HG03460 (cell line): ENCODE results near the gene CCDC57.

Source experiments
- ATAC-seq: cut with Tn5 transposase; IDR thresholded peaks from one replicate; pipeline ENCODE4 v1.9.1; 2021; ENCODE audit not compliant: unreplicated experiment

The CCDC57 gene

DNA sequence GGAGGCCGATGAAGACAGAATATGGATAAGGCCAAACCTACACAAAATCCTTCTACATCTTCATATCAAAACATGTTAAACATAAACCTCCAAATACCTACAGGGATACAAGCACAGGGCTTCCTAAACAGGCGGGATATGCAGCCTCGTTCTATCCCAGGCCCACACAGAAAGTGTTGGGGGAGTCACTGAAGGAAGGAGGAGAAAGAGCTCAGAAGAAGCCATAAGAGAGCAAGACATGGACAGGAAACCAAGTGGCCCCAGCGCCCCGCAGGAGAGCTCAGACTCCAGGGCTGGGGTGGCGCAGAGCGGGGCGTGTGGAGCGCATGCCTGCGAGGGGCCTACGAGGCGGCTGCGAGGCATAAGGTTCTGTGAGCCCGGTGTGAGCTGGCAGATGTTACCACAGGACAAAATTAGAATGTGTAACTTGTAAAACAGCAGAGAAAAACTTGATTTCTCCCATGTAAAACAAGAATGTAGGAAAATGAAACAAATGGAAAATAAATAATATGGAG, 103.6 kb downstream of the CCDC57 start:
- ATAC-seq, result no peak

DNA sequence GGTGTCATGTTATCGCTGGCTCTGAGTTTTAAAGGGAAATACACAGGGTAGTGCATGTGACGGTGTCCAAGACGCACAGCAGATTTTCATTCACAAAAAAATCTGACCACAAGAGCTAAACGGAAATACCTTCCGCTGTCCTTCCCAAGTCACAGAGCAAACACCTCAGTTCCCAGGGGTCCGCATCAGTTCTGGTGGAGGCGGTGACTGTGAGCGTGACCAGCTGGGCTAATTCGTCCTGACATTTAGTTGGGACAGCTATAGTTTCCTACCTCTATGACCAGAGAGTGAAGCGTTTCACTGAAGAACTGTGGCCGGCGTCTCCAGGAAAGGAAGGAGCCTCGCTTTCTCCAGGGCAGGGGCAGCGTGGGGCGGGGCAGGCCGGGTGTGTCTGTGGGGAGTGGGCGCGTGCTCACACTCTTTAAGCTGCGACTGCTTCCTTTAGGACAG, 104.1 kb downstream of the CCDC57 start:
- no peak for ATAC-seq

DNA sequence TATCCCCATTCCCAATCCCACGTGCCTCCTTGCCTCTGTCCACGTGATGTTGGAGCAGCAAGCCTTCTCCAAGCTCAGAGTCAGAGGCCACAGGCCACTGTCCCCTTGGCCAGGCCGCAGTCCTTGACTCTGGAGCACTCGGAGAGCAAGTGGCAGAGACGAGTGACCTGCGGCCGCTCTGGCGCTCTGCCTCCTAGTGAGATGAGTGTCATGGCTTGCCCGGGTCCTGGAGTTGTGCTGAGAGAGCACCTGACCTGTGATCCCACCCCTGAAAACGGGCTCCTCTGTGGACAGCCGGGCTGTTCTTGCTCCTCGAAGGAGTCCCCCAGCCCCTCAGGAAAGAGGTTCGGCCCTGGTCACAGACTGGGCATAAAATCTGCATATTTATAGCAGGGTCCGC, 104.6 kb downstream of the CCDC57 start:
- no peak for ATAC-seq

DNA sequence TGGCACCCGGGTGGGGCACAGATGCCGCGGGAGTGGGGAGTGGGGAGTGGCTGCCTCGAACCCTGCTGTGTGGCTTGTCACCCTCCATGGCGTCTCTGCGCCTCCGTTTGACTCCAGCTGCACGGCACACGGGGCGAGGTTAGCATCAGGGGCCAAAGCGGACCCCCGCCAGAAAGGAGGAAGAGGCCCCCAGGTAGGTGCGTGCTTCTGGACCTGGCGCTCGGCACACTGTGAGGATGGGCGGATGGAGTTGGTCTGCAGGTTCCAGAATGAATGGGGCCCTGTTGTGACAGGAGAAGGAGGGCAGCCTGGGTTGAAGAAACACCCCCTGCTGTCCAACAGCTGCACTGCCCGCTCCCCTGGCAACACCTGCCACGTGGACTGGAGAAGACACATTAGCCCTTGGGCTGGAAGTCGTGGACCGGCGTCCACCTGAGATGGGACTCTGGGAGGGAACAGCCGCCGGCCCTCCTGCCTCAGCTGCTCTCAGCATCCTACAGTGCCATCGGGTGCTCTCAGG, 105.2 kb downstream of the CCDC57 start:
- ATAC-seq, result no peak

DNA sequence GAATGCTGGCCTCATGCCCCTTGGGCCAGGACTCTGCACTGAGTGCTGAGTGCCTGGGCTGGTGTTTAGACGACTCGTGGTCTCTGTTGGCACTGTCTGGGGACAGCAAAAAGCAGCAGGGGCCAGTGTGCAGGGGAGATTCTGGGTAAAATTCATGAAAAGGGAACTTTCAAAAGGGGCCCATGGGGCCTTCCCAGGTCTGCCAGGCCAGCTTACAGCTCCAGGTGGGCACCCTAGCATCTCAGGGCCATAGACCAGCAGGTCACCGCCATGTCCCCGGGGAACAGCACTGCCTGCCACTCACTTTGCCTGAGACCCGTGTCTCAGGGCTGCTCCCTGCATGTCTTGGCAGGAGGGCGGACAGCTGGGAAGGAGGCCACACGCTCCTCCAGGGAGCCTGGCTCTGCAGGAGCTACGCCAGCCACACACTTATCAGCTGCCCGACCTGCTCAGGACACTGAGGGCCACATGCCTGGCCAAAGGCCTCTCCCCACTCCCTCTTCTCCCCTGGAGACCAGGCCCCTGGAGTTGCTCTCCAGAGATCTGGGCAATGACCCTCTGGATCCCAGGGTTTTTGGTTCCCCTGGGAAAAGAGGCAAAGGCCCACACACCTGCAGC, 105.8 kb downstream of the CCDC57 start:
- ATAC-seq, result peak; percentile 3

DNA sequence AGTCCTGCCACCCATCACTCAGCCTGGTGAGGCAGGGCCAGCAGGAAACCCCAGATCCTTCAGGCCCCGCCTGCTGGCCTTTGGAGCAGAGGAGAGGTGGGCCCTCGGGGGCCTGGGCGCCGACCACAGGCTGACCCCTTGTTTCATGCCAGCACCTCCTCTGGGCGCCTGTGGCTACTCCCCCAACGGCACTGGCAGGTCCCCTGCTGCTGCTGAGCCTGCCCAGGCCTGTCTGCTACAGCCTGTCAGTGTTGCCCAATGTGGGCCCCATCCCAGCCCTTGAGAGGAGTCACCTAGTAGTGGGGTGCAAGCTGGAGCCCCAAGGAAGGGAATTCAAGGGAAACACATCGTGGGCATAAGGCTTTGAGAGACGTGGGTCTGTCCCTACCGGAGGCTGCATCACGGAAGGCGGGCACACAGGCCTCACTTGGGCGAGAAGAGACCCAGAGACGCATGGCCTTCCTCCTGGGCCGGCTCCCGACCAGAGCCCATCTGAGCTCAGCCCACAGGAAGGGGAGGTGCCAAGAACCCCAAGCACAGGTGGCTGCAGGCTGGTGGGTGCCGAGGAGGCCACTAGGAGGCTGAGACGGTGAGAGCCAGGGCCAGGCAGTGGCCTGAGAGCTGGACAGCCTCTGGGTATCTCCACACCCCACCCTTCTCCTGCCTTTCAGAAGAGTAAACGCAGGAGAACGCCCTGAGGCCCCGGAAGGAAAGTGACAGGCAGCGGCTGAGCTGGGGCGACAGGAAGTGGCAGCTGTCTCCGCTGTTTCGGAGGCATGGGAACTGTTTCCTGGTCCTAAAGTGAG, 106.6 kb downstream of the CCDC57 start:
- peak; percentile 69 for ATAC-seq

DNA sequence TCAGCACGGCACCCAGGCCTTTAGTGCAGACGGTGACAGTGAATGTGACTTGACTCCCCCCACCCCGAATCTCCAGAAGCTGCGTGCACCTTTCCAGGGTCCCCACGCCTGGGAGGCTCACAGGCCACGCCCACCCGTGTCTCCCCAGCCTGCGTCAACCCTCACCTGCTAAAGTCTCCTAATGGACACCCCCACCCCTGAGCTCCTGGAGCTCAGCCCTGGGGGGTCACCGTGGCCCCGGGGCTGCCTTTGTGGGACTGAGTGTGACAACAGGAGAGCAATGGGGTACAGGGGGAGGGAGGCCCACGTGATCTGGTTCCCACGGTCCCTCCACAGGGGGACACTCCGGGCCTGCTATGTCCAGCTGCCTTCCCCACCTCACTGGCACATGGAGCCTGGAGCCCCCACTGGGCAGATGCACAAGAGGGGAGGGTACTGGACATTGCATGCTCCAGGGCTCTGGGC, 107.2 kb downstream of the CCDC57 start:
- ATAC-seq, result no peak

DNA sequence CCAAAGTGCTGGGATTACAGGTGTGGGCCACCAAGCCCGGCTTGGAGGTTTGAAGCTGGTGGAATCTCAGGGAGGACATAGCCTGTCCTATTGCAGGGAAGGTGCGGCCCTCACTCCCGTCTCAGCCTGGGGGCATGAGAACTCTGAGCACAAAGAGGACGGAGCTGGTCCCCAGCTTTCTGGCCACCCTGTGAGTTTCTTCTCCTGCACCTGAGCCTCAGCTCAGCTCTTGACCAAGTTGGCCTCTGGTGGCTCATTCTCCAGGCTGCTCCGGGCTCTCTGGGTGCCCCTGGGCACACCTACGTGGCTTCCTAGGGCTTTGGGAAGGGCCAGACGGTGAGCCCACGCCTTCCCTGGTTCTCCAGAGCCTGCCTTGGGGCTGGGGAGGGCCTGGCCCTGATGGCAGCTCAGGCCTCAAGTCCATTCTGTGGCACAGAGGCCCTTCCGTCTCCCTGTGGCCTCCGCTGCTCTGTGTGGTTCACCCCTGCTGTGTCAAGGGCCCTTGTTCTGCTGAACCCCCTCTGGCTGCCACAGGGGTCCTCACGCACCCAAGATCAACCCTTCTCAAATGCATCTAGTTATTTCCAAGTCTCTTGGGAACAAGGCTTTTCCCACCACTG, 107.7 kb downstream of the CCDC57 start:
- ATAC-seq, result no peak

DNA sequence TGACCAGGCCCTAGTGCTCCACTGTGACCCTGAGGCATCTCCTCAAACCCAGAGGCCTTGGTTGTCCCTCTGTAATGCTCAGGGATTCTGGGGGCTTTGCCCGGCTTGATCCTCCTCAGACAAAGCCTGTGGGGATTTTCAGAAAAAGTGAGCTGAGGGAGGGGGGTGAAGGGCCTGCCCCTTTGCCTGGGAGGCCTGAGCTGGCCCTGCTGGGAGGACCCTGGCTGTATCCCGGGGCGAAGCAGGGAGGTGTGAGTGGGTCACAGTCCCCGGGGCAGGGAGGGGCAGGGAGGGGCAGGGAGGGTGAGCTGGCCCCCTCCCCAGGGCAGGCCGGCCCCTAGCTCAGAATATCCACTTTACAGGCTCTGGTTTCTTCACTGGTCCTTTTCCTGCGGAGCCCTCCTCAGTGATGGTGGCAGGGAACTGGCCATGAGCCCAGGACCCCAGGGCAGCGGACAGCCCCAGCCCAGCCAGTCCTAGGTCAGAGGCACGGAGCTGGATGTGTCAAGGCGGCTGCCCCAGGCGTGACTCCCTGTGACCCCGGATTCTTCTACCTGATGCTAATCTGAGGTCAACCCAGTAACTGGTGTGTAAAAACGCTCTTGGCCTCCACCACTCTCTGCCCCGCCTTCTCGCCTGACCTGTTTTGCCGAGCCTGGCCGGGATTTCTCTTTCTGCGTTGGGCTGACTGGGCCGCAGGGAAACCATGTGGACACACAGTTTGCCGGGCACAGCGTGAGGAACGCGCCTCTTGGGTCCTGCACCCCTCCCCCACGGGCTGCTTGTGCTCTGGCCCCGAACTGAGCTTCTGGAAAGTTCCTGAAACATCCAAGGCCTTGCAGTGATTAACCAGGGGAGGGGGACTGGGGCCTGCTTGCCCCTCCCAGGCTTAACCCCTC, 108.8 kb downstream of the CCDC57 start:
- no peak for ATAC-seq

DNA sequence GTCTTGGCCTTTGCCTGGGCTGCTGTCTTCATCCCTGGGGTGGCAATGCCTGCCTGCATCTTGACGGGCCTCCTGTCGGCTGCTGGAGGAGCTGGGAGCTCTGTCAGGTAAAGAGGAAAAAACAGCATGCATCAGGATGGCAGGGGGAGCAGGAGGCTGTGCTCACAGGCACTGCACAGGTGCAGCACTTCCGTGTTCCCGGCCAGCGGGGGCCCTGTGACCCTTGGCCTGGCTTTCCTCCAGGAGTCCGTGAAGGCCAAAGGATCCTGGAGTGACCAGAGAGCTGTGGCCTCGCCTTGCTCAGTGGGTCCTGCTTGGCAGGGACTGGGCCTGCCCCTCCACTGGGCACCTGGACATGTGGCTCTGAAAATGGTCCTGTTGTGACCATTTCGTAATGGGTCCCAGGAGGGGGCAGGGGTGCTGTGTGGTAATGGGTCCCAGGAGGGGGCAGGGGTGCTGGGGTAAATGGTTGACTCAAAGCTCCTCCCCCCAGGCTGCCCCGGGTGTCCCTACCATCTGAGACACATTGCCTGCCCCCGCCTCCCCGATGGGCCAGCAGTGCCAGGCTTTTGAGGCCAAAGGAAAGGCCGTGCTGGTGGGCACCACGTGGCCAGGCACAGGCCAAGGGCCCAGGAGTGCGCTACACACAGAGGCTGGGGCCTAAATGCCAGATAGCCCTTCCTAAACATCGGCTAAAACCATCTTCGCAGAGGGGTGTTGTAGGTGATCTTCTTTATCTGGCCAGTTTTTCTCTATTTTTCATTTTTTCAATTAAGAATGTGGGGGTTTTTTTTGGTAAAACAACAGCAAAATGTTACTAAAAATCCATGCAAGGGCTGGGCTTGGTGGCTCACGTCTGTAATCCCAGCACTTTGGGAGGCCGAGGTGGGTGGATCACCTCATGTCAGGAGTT, 110.6 kb downstream of the CCDC57 start:
- ATAC-seq, result no peak

DNA sequence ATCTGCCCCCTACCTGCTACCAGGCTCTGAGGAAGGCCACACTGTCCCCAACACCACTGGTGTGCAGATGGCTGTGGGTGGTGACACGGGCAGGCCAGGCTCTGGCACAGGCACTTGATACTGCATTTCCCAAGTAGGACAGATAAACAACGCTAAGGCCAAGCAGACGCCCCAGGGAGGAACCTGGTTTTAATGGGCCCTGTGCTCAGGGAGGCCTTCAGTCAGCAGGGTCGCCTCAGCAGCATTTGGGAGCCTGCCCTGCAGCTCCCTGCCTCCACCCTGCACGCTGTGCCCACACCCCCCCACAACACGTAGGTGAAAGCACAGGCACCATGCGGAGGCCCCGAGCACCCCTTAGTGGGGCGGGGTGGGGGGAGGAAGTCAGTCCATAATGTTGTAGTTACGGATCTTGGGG, 111.3 kb downstream of the CCDC57 start:
- ATAC-seq, result no peak

DNA sequence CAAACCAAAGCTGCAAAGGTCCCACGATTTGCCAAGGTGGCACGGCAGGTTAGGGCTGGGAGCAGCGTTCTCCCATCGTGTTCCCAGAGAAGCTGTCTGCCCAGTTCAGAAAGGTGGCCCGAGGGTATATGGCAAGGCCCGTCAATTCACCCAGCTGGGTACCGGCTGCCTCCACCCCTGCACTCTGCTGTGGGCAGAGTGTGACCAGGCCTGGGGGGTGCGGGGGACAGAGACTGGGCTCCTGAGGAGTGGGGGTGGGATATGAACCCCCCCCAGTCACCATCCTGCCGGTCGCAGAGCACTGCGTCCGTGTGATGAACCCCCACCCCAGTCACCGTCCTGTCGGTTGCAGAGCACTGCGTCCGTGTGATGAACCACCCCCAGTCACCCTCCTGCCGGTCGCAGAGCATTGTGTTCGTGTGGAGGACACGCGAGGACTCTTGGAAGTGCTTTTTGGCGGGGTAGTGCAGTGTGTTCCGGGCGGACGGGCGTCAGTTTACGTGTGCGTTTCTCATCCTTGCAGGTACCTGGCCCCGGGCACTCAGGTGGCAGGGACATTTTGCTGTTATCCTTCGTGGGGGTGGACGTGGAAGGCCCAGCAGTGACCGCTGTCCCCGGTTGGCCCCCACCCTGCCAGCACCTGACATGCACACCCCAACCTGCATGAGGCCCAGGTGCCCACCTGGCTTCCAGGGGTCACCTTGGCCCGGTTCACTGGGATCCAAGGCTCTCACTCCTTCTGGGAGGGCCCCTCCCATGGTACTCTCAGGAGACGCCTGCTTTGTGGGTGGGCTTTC, 111.9 kb downstream of the CCDC57 start:
- ATAC-seq, result no peak

DNA sequence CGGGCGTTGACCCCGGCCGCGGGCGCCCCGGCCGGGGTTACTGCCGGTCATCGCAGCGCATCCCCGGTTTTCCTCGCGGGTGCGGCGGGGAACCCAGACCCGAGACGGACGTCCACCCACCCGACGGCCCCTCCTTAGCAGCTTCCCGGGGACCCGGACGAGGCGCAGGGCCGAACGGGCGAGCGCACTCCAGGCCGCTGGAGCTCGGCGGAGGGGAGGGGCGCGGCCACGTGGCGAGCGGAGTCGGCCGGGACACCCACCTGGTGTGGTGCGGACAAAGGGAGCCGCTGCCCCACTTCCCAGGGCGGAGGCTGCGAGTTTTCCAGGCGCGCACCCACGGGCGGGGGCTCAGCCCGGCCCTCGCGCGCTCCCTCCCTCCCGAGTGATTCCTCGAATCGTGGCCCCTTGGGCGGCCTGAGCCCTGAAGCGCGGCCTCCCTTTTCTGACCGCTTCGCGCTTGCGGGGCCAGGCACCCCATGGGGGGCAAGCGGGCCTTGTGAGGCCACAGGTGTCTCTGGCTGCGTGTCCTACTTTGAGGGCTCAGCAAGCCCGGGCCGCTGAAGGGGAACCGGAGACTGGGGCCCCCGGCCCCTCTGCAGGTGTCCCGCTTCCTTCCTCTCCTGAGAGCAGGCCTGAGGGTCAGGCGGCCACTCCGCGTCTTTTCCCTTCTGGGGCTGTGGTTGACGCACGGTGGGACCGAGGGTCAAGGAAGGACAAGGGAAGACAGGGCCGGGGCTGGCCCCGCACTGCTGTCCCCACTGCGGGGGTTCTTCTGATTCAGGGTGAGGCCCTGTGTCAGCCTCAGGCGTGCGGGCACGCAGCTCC, 113.5 kb downstream of the CCDC57 start:
- ATAC-seq, result peak; percentile 5

DNA sequence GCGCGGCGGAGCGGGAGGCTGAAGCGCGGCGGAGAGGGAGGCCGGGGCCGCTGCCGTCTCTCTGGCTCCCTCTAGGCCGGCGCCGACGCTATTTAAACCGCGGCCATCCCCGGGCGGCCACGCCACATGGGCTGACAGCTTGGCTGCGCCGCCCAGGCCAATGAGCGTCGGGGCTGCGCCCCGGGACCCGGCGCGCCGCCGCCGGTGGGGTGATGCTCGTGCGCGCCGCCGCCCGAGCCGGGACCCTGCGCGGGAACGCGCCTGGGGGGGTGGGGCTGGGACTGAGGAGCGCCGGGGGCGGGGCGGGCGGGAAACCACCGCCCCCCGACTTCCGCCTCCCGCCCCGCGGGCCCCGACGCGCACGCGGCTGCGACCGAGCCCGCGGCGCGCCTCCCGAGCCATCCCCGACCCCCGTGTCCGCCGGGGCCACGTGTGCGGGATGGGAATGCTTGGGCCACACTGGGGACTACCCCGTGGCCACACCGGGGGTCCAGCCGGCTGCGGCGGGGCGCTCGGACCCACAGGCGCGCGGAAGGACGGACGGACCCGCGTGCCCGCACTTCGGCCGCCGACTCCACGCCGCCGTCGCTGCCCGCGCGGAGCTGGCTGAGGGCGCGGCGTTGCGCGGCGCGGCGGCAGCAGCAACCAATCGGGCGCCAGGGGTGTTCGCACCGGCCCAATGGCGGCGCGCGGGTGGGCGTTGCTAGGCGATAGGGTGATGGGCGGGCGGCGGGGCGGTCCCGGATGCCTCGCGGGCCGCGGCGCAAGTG, 114.3 kb downstream of the CCDC57 start, which contains the start of gene FASN:
Gene FASN (minus strand): TSS at position 68 of the 770 bp plus-strand sequence. CDS start 1,791 bp downstream, outside the sequence.
- peak; percentile 64 for ATAC-seq

DNA sequence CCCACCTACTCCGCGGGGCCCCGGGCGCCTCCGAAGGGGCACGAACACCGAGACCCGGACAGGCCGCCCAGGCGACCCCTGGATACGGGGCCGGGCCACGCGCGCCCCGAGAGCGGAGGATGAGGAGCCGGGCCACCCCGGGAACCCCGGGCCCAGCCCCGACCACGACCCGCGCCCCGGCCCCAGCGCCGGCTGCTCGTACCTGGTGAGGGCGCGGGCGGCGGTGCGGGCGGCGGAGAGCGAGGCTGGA, 114.8 kb downstream of the CCDC57 start:
- ATAC-seq, result no peak

DNA sequence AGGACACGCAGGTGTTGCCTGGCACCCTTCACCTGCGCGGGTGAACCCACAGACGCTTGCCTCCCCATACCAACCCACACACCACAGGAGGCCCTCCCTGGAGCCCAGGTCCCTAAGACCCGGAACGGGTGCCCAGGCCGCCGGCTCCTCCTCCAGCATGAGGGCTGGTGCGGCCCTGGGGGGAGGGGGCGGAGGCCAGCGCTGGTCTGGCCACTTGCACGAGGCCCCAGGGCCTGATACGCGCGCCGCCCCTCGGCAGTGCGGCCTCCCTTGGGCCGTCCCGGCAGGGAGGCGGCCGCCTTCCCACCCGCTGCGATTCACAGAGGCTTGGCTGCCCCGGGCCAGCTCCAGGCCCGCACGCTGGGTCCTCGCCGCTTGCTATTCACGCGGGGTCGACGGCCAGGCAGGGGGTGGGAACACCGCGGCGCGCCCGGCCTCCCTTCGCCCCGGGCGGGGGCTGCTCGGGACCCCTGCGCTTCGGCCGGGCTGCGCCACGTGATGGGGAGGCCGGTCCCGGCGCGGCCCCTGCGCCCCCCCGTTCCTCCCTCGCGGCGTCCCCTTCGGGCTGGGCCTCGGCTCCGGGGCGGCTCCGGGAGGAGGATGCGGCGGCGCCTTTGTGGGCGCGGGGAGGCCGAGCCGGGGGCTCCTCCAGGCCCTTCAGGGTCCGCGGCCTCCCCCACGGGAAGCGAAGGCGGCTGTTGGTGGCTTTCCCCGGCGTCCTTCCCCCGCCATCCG, 115.3 kb downstream of the CCDC57 start:
- ATAC-seq, result no peak
